ENCODE measurements around the gene SLC6A5. TPM values are rescaled to one million over a fixed set of nuclear protein-coding genes. Genes with fewer than 3 reads are reported as not detected.

SLC6A5 gene
- total RNA-seq, 2 experiments from 2014 or later: not detected

DNA sequence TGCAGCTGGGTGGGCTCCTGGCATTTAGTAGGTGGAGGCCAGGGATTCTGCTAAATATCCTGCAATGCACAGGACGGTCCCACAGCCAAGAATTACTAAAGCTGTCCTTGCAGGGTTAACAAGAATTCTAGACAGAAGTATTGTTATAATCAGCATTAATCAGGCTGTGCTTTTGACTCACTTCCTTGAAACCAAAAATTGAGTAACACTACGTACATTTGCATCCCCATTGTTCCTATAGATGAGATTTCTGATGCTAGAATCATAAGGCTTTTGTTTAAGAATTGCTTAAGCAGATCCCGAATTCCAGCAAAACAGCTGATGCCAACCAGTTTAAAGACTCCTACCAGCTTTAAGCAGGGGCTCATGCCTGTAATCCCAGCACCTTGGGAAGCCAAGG lies 11.4 kb downstream of the SLC6A5 start:
- ATAC-seq (no peak), DNase-seq (no peak)
- CTCF ChIA-PET: interaction anchor here (0.6 to 4.0 kb wide), 6 partner anchors 22 to 483 kb away, joined by 3 to 22 read pairs (median 6); no protein-coding TSS in a partner anchor
- H3K27me3 Mint-ChIP-seq: peaks cover 60% of the 10 kb centered on the region
- no peak overlapping the region for H3K27ac Mint-ChIP-seq
- intact Hi-C loops (cut with DNase I, micrococcal nuclease): loop anchor here (1.0 to 5.0 kb wide), 4 partner anchors 214 to 483 kb away; partner anchors contain the start of gene PRMT3 (in 1 of the 2)
- no peaks in the 10 kb centered on the region for H3K9me3 Mint-ChIP-seq (ENCODE audit: low read depth)
- peaks cover 7% of the 10 kb centered on the region for H3K4me1 Mint-ChIP-seq
- POLR2A ChIA-PET: no interaction called here
- H3K36me3 Mint-ChIP-seq (ENCODE audit: low read depth): no peaks in the 10 kb centered on the region
- H3K4me3 Mint-ChIP-seq: no peak overlapping the region

- H3K27ac Mint-ChIP-seq: no peak overlapping the region
- ChIA-PET CTCF (interaction anchor here (1.1 to 3.4 kb wide), 2 partner anchors 23 to 484 kb away, joined by 3 to 12 read pairs; no protein-coding TSS in a partner anchor), POLR2A (no interaction called here)
- intact Hi-C loops (cut with DNase I, micrococcal nuclease): loop anchor here (2.0 to 5.0 kb wide), 2 partner anchors 214 to 225 kb away; partner anchors contain the start of gene PRMT3 (in 1 of the 2)
- no peaks in the 10 kb centered on the region for H3K9me3 Mint-ChIP-seq (ENCODE audit: low read depth)
- H3K27me3 Mint-ChIP-seq: peaks cover 55% of the 10 kb centered on the region
- H3K4me3 Mint-ChIP-seq: no peak overlapping the region
- no peak for ATAC-seq
- H3K4me1 Mint-ChIP-seq: peaks cover 7% of the 10 kb centered on the region
- H3K36me3 Mint-ChIP-seq (ENCODE audit: low read depth): no peaks in the 10 kb centered on the region
- DNase-seq: no peak
These were observed 12.0 kb downstream of the SLC6A5 start for GRCh38 chr11:20611445-20611844.

DNA sequence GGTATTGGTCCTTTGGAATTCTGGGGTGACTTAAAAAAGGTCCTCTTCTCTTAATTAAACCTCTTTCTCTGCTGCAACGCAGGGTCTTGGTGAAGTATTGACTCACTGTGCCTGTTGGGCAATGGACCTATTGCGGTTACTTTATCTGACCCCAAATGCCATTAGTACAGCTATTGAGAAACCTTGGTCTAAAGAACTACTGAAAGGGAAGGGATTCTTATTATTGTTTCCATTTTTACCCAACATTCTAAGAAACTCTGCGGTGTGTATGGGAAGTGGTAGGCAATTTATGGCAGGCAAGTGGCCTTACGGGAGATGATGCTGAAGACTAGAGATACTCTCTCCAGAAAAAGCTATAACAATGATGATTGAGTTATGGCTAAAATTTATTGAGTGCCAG lies 12.5 kb downstream of the SLC6A5 start:
- CTCF ChIA-PET: interaction anchor here (0.7 to 1.1 kb wide), 2 partner anchors 14 to 23 kb away, joined by 3 read pairs; no protein-coding TSS in a partner anchor
- POLR2A ChIA-PET: no interaction called here
- H3K27ac Mint-ChIP-seq: no peak overlapping the region
- peaks cover 7% of the 10 kb centered on the region for H3K4me1 Mint-ChIP-seq
- no peaks in the 10 kb centered on the region for H3K36me3 Mint-ChIP-seq (ENCODE audit: low read depth)
- H3K27me3 Mint-ChIP-seq: peaks cover 53% of the 10 kb centered on the region
- DNase-seq (no peak), ATAC-seq (no peak)
- intact Hi-C loops (cut with DNase I, micrococcal nuclease): loop anchor here (2.0 to 5.0 kb wide), 2 partner anchors 215 to 225 kb away; partner anchors contain the start of gene PRMT3 (in 1 of the 2)
- no peaks in the 10 kb centered on the region for H3K9me3 Mint-ChIP-seq (ENCODE audit: low read depth)
- no peak overlapping the region for H3K4me3 Mint-ChIP-seq

DNA sequence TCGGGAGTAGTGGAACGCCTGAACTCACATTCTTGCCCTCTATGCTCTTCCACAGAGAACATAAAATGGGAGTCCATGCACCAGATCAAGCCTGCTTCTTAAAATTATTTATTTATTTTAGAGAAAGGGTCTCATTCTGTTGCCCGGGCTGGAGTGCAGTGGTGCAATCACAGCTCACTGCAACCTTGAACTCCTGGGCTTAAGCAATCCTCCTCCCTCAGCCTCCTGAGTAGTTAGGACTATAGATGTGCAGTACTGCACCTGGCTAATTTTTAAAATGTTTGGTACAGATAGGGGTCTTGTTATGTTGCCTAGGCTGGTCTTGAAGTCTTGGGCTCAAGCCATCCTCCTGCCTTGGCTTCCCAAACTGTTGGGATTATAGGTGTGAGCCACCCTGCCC lies 13.0 kb downstream of the SLC6A5 start:
- H3K36me3 Mint-ChIP-seq (ENCODE audit: low read depth): no peaks in the 10 kb centered on the region
- ChIA-PET POLR2A (no interaction called here), CTCF (interaction anchor here (0.7 kb wide), 2 partner anchors 15 to 146 kb away, joined by 3 read pairs; no protein-coding TSS in a partner anchor)
- H3K4me1 Mint-ChIP-seq: peaks cover 7% of the 10 kb centered on the region
- no peak overlapping the region for H3K4me3 Mint-ChIP-seq
- ATAC-seq (no peak), DNase-seq (no peak)
- intact Hi-C loops (cut with DNase I, micrococcal nuclease): loop anchor here in 1 of 2 experiments (5.0 kb wide), 1 partner anchor 215 kb away; no protein-coding TSS in a partner anchor
- H3K9me3 Mint-ChIP-seq (ENCODE audit: low read depth): no peaks in the 10 kb centered on the region
- H3K27ac Mint-ChIP-seq: no peak overlapping the region
- peaks cover 50% of the 10 kb centered on the region for H3K27me3 Mint-ChIP-seq

GRCh38 chr11:20616920-20617319 lies 17.5 kb downstream of the SLC6A5 start:
- Mint-ChIP-seq H3K4me3 (no peak overlapping the region), H3K4me1 (no peaks in the 10 kb centered on the region), H3K27ac (no peak overlapping the region), H3K9me3 (ENCODE audit: low read depth) (no peaks in the 10 kb centered on the region), H3K36me3 (ENCODE audit: low read depth) (no peaks in the 10 kb centered on the region), H3K27me3 (peaks cover 25% of the 10 kb centered on the region)
- intact Hi-C loops (cut with DNase I, micrococcal nuclease): no loop called here
- POLR2A ChIA-PET: no interaction called here
- CTCF ChIA-PET: interaction anchor here (0.6 kb wide), 1 partner anchor 219 kb away, joined by 3 read pairs; no protein-coding TSS in a partner anchor
- no peak for DNase-seq
- ATAC-seq: no peak

DNA sequence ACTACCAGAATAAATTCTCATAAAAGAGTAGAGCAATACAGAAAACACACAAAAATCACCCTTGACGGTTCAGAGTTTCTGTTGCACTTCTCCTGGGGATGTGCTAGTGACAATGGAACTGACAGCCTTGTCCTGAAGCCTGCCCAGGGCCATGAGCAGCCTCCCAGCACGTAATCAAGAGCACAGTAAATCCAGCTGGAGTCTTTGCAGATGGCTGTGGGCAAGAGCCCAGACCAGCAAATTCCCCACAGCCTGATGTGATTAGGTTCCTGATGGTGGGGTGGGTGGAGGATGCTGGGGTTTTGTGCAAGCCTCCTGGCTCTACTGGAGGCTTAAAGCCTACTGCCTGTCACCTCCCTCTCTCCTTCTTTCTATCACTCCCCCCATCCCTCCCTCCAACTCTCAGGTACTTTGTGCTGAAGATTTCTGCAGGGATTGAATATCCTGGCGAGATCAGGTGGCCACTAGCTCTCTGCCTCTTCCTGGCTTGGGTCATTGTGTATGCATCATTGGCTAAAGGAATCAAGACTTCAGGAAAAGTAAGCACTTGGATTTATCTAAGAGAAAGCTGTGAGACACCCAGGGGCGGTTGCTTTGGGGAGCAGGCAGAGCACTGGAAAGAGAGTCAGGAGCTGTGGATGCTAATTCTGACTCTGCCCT lies 18.1 kb downstream of the SLC6A5 start:
- H3K27me3 Mint-ChIP-seq: peaks cover 21% of the 10 kb centered on the region
- intact Hi-C loops (cut with DNase I, micrococcal nuclease): no loop called here
- H3K4me1 Mint-ChIP-seq: no peaks in the 10 kb centered on the region
- DNase-seq (no peak), ATAC-seq (no peak)
- ChIA-PET CTCF (interaction anchor here (0.6 to 0.7 kb wide), 3 partner anchors 10 to 220 kb away, joined by 3 to 4 read pairs (median 3); no protein-coding TSS in a partner anchor), POLR2A (no interaction called here)
- H3K9me3 Mint-ChIP-seq (ENCODE audit: low read depth): no peaks in the 10 kb centered on the region
- H3K4me3 Mint-ChIP-seq: no peak overlapping the region
- H3K27ac Mint-ChIP-seq: no peak overlapping the region
- no peaks in the 10 kb centered on the region for H3K36me3 Mint-ChIP-seq (ENCODE audit: low read depth)

DNA sequence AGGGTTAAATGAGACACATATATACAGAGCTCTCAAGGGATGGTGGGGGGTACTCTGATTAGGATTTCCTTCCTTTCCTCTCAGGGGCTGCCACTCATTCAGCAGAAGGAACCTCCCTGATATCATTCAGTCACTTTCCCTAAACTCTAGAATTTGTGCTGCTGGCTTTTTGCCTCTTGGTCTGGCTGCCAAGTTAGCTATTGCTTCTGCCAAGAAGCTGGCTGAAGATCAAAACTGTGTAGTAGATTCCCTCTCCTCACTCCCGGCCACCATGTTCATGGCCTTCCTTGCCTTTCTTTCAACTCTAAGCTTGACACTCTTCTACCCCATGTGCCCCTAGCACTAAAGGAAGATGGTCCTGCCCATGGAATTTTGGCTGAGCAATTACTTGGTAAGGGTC lies 18.7 kb downstream of the SLC6A5 start:
- Mint-ChIP-seq H3K27me3 (peaks cover 18% of the 10 kb centered on the region), H3K27ac (no peak overlapping the region), H3K9me3 (ENCODE audit: low read depth) (no peaks in the 10 kb centered on the region), H3K4me3 (no peak overlapping the region), H3K4me1 (no peaks in the 10 kb centered on the region), H3K36me3 (ENCODE audit: low read depth) (no peaks in the 10 kb centered on the region)
- POLR2A ChIA-PET: no interaction called here
- ATAC-seq (no peak), DNase-seq (no peak)
- CTCF ChIA-PET: interaction anchor here (0.6 to 0.7 kb wide), 2 partner anchors 11 to 16 kb away, joined by 3 to 4 read pairs; no protein-coding TSS in a partner anchor
- intact Hi-C loops (cut with DNase I, micrococcal nuclease): no loop called here

DNA sequence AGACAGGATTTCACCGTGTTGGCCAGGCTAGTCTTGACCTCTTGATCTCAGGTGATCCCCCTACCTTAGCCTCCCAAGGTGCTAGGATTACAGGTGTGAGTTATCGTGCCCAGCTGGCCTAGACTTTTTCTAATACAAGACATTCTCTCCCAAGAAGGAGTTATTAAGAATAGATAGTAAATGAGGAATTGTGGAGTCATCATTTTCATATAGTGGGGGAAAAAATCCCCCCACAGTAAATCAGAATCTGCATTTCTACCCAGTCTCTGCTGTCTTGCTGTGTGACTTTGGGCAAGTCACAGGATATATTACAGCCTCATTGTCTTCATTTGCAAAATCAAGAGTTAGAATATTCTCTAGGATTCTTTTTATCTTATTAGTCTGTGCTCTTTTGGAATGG lies 21.6 kb downstream of the SLC6A5 start:
- no peak overlapping the region for H3K27ac Mint-ChIP-seq
- no peaks in the 10 kb centered on the region for H3K36me3 Mint-ChIP-seq (ENCODE audit: low read depth)
- intact Hi-C loops (cut with DNase I, micrococcal nuclease): no loop called here
- DNase-seq (no peak), ATAC-seq (no peak)
- ChIA-PET CTCF (no interaction called here), POLR2A (no interaction called here)
- no peaks in the 10 kb centered on the region for H3K9me3 Mint-ChIP-seq (ENCODE audit: low read depth)
- H3K4me1 Mint-ChIP-seq: no peaks in the 10 kb centered on the region
- H3K4me3 Mint-ChIP-seq: no peak overlapping the region
- peaks cover 8% of the 10 kb centered on the region for H3K27me3 Mint-ChIP-seq

DNA sequence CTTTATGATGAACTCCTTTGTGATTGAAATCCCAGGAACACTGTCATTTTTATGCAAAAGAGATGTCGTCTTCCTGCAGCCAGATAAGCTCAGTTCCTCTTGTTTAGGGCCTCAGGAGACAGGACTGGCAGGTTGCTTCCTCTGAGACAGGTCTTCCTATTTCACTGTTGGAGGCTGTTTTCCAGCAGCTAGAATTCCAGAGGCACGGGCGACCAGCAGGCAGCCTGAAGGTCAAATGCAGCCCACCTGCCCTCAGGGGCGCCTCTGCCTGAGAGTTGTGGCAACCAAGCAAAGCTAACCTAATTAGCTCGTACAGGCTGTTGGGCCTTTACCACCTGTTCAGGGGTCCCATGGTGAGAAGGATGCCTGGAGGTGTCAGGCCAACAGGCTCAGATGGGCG lies 22.3 kb downstream of the SLC6A5 start:
- peaks cover 8% of the 10 kb centered on the region for H3K27me3 Mint-ChIP-seq
- no peaks in the 10 kb centered on the region for H3K9me3 Mint-ChIP-seq (ENCODE audit: low read depth)
- no peaks in the 10 kb centered on the region for H3K4me1 Mint-ChIP-seq
- no peak overlapping the region for H3K4me3 Mint-ChIP-seq
- ATAC-seq (no peak), DNase-seq (no peak)
- POLR2A ChIA-PET: interaction anchor here (0.6 kb wide), 1 partner anchor 1089 kb away, joined by 3 read pairs; no protein-coding TSS in a partner anchor
- no peak overlapping the region for H3K27ac Mint-ChIP-seq
- CTCF ChIA-PET: no interaction called here
- intact Hi-C loops (cut with DNase I, micrococcal nuclease): no loop called here
- H3K36me3 Mint-ChIP-seq (ENCODE audit: low read depth): no peaks in the 10 kb centered on the region

DNA sequence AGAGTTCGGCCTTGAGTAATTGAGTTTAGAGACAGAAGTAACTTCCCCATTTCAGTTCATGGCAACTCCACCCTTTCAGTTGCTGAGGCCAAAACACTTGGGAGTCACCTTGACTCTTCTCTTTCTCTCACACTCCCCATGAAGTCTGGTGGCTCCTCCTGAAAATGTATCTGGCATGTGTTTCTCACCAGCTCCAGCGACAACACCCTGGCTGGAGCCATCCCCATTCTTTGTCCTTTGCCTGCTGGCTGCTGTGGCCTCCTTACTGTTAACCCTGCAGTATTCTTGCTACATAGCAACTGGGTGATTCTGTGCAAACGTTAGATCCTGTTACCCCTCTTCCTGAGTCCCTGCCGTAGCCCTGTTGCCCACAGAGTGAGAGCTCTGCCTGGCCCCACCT lies 23.8 kb downstream of the SLC6A5 start:
- ChIA-PET POLR2A (no interaction called here), CTCF (interaction anchor here (0.9 kb wide), 1 partner anchor 13 kb away, joined by 4 read pairs; no protein-coding TSS in a partner anchor)
- Mint-ChIP-seq H3K27me3 (peaks cover 5% of the 10 kb centered on the region), H3K27ac (no peak overlapping the region), H3K36me3 (ENCODE audit: low read depth) (no peaks in the 10 kb centered on the region), H3K4me3 (no peak overlapping the region), H3K4me1 (no peaks in the 10 kb centered on the region), H3K9me3 (ENCODE audit: low read depth) (no peaks in the 10 kb centered on the region)
- ATAC-seq (no peak), DNase-seq (no peak)
- intact Hi-C loops (cut with DNase I, micrococcal nuclease): no loop called here

DNA sequence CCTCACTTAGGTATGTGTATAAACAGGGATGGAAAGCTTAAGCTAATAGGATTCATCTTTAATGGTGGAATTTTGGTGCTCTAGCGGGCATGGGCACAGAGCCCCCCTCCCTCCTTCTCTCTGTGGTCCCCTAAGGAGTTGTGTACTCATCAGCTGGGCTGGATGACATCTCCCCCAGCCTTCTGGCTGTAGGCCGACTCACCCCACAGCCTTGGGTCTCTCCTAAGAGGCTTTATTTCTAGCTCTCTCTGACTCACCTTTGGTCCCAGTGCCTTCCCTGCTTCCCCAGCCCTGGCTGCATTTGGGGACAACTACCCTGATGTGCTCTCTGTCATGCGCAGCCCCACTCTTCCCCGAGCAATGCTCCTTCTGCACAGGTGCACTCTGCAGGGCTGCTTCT lies 26.9 kb downstream of the SLC6A5 start:
- Mint-ChIP-seq H3K36me3 (ENCODE audit: low read depth) (no peaks in the 10 kb centered on the region), H3K4me1 (no peaks in the 10 kb centered on the region), H3K9me3 (ENCODE audit: low read depth) (no peaks in the 10 kb centered on the region), H3K27ac (no peak overlapping the region), H3K27me3 (peaks cover 3% of the 10 kb centered on the region), H3K4me3 (no peak overlapping the region)
- ChIA-PET CTCF (interaction anchor here (0.9 kb wide), 1 partner anchor 25 kb away, joined by 3 read pairs; no protein-coding TSS in a partner anchor), POLR2A (no interaction called here)
- intact Hi-C loops (cut with DNase I, micrococcal nuclease): no loop called here
- DNase-seq: no peak
- no peak for ATAC-seq

DNA sequence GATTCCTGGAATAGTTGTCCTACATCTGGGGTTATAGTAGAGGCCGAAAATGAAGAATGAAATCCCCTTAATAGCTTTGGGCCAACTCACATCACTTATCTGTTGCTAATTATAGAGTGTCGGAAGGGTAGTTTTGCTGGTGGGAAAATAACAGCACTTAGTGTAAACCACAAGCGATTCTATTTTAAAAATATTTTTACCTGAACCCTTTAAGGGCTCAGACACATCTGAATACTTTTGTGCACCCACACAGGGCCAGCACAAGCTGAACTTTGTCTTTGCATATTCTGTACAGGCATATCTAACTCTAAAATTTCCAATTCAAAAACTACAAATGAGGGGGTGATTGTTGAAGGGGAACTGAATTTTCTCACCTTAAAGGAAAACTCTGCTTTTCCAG lies 27.6 kb downstream of the SLC6A5 start:
- ChIA-PET CTCF (no interaction called here), POLR2A (no interaction called here)
- no peaks in the 10 kb centered on the region for H3K4me1 Mint-ChIP-seq
- no peak for DNase-seq
- H3K36me3 Mint-ChIP-seq (ENCODE audit: low read depth): no peaks in the 10 kb centered on the region
- H3K27ac Mint-ChIP-seq: no peak overlapping the region
- peaks cover 3% of the 10 kb centered on the region for H3K27me3 Mint-ChIP-seq
- H3K9me3 Mint-ChIP-seq (ENCODE audit: low read depth): no peaks in the 10 kb centered on the region
- H3K4me3 Mint-ChIP-seq: no peak overlapping the region
- ATAC-seq: no peak
- intact Hi-C loops (cut with DNase I, micrococcal nuclease): no loop called here
